ENCODE data around the gene RNF19B. TPM values are rescaled to one million over a fixed set of nuclear protein-coding genes. Genes with fewer than 3 reads are reported as not detected.

Gene RNF19B
- total RNA-seq, 4 donors from 2014 or later: 28.1 to 62.1 (median 54.6) TPM

DNA sequence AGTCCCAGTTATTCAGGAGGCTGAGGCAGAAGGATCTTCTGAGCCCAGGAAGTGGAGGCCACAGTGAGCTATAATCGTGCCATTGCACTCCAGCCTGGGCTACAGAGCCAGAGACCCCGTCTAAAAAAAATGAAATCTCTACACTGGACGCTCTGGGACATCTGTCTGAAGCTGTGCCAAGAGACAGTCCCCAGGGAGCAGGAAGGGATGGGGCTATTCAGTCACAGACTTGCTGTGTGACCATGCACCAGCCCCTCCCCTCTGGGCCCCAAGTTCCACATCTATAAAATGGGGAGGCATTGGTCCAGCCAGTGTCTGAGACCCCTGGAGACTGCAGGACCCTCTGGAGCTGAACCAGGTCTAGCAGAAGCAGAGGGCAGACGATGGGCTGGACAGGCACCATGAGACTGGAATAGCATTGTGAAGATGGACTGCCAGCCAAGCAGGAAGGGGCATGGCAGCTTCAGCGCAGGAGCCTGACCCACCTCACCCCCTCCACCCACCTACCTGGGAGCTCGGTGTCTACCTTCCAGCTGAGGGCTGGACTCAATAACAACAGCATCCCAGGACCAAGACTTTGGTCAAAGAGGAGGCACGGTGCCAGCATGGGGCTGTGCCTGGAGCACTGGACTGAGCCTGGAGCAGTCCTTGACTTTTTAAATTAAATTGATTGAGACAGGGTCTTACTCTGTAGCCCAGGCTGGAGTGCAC, 64.9 kb downstream of the RNF19B start:
- Histone ChIP-seq H3K9me3 (no peaks in the 10 kb centered on the region), H3K4me1 (peaks cover 0 to 10% (median 1%) of the 10 kb centered on the region in 4 donors), H3K27ac (peak overlapping the region in 2 of 4 donors; percentile 54 to 86), H3K36me3 (peaks cover 0 to 11% (median 0%) of the 10 kb centered on the region in 3 donors), H3K27me3 (no peaks in the 10 kb centered on the region), H3K4me3 (peak overlapping the region in 3 of 4 donors; percentile 56 to 96 (median 80))
- TF ChIP-seq POLR2A (IDR thresholded peaks at IDR 0.05): peak in 1 of 2 donors; percentile 11
- TF ChIP-seq, protein P1, sequence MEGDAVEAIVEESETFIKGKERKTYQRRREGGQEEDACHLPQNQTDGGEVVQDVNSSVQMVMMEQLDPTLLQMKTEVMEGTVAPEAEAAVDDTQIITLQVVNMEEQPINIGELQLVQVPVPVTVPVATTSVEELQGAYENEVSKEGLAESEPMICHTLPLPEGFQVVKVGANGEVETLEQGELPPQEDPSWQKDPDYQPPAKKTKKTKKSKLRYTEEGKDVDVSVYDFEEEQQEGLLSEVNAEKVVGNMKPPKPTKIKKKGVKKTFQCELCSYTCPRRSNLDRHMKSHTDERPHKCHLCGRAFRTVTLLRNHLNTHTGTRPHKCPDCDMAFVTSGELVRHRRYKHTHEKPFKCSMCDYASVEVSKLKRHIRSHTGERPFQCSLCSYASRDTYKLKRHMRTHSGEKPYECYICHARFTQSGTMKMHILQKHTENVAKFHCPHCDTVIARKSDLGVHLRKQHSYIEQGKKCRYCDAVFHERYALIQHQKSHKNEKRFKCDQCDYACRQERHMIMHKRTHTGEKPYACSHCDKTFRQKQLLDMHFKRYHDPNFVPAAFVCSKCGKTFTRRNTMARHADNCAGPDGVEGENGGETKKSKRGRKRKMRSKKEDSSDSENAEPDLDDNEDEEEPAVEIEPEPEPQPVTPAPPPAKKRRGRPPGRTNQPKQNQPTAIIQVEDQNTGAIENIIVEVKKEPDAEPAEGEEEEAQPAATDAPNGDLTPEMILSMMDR (IDR thresholded peaks at IDR 0.05): no peak
- DNase-seq: no peak

DNA sequence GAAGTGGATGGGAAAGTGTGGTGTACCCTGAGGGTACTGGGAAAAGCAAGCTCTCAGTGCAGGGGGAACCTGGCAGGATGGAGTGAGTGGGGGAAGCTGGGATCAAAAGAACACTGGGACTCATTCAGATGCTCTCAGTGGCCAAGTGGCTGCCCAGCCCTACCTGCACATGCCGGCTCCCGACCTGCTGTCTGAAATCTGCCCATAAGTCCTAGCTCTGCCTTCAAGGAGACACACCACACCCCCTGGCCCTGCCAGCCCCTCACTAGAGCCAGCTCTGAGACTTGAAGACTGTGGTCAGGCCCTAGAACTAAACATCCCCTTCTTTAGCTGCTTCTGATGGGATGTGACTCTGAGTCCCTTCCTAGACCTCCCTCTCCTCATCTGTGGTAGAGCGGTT, 65.7 kb downstream of the RNF19B start:
- no peak for TF ChIP-seq POLR2A (IDR thresholded peaks at IDR 0.05)
- TF ChIP-seq, protein P1 (IDR thresholded peaks at IDR 0.05): no peak
- peak overlapping the region in 1 of 4 donors; percentile 14 for H3K4me3 ChIP-seq
- DNase-seq: no peak
- H3K4me1 ChIP-seq: peaks cover 0 to 18% (median 1%) of the 10 kb centered on the region in 4 donors
- peak overlapping the region in 1 of 4 donors; percentile 30 for H3K27ac ChIP-seq
- no peaks in the 10 kb centered on the region for H3K9me3 ChIP-seq
- peaks cover 0 to 11% (median 0%) of the 10 kb centered on the region in 3 donors for H3K36me3 ChIP-seq
- no peaks in the 10 kb centered on the region for H3K27me3 ChIP-seq

DNA sequence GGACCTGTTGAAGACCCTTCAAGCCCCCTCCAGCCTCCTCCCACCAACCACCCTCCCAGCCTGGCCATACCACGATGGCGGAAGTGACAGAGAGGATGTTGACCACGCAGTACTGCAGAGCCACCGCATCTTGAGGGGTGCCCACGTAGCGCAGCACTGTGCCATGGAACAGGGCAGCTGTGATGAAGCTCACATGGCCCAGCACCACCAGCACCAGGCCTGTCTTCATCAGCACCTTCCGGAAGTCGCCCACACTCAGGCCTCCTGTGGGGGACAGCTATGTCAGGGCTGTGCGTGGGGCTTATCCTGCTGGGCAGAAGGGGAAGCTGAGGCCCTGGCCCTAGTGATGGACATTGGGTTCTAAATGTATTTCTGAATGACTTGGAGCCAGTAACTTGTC, 66.6 kb downstream of the RNF19B start:
- H3K27me3 ChIP-seq: no peaks in the 10 kb centered on the region
- no peak for DNase-seq
- H3K4me1 ChIP-seq: peaks cover 0 to 27% (median 3%) of the 10 kb centered on the region in 4 donors
- peaks cover 0 to 11% (median 0%) of the 10 kb centered on the region in 3 donors for H3K36me3 ChIP-seq
- TF ChIP-seq POLR2A (IDR thresholded peaks at IDR 0.05): no peak
- H3K27ac ChIP-seq: no peak overlapping the region
- no peak overlapping the region for H3K4me3 ChIP-seq
- H3K9me3 ChIP-seq: no peaks in the 10 kb centered on the region

DNA sequence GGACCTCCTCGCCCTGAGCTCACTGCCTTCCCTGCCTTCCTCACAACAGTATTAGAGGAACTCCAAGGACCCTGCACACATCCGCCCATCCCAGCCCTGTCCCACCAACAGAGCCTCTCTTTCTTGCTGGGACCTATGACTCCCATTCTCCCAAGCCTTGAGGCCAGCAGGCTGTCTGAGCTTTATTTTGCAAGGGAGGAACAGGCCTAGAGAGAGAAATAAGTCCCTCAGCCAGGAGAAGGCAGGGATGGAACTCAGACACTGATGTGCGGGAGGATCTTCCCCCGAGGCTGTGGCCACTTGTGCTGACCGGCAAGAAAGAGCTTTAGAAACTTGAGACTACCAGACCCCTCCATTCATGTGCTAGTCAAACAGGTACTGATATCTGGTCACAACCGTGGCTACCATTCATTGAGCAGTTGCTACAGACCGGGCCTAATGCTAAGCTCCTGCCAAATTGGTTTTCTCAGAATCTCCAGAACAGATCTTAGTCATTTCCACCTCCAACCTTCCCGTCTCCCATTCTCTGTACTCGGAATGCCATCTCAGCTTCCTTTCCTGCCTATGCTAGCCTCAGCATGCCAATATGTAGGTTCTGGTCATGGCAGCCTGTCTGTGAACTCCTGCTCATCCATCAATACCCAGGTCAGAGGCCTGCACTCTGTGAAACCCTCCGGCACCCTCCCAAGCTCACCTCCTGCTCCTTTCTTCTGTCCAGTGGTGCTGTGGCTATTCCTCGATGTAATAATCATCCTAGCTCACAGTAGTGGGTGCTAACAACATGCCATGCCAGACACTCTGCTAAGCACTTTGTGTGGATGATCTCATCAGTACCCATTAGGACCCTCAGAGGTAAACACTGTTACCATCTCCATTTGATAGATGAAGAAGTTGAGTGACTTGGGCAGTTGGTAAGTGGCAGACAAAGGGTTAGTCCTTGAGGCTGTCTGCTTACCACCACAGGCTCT, 67.2 kb downstream of the RNF19B start:
- Histone ChIP-seq H3K27me3 (no peaks in the 10 kb centered on the region), H3K4me3 (no peak overlapping the region), H3K36me3 (peaks cover 0 to 11% (median 0%) of the 10 kb centered on the region in 3 donors), H3K9me3 (no peaks in the 10 kb centered on the region), H3K4me1 (peaks cover 0 to 33% (median 5%) of the 10 kb centered on the region in 4 donors), H3K27ac (no peak overlapping the region)
- no peak for DNase-seq
- no peak for TF ChIP-seq POLR2A (IDR thresholded peaks at IDR 0.05)
- TF ChIP-seq, protein P1 (IDR thresholded peaks at IDR 0.05): no peak

DNA sequence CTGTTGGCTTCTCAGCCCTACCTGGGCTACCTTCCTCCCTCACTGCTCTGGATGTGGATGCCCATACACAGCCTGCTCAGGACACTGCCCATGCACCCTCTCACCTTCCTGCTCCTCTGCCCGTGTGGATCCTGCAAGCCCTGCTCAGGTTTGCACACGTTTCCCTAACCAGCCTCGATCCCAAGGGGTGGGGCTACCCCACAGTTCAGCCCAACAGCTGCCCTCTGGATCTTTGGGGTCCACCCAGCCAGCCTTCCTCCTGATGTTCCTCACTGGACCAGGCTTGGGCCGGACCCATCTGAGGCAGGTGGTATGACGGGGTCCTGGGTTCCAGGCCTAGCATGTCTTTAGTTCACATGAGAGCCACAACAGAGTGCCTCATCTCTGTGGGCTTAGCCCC, 68.2 kb downstream of the RNF19B start:
- Histone ChIP-seq H3K9me3 (no peaks in the 10 kb centered on the region), H3K27ac (no peak overlapping the region), H3K4me3 (no peak overlapping the region), H3K36me3 (peaks cover 0 to 11% (median 0%) of the 10 kb centered on the region in 3 donors), H3K4me1 (peaks cover 0 to 34% (median 5%) of the 10 kb centered on the region in 4 donors), H3K27me3 (no peaks in the 10 kb centered on the region)
- peak in 1 of 3 donors; percentile 41 for DNase-seq
- no peak for TF ChIP-seq POLR2A (IDR thresholded peaks at IDR 0.05)
- TF ChIP-seq, protein P1 (IDR thresholded peaks at IDR 0.05): no peak
